NCI-H2029 (cell line): ENCODE measurements around the gene CDH11.

ENCODE experiments used
- DNase-seq: peaks from one replicate; lab custom pipeline; 2025; lab: John Stamatoyannopoulos, UW

CDH11 gene

DNA sequence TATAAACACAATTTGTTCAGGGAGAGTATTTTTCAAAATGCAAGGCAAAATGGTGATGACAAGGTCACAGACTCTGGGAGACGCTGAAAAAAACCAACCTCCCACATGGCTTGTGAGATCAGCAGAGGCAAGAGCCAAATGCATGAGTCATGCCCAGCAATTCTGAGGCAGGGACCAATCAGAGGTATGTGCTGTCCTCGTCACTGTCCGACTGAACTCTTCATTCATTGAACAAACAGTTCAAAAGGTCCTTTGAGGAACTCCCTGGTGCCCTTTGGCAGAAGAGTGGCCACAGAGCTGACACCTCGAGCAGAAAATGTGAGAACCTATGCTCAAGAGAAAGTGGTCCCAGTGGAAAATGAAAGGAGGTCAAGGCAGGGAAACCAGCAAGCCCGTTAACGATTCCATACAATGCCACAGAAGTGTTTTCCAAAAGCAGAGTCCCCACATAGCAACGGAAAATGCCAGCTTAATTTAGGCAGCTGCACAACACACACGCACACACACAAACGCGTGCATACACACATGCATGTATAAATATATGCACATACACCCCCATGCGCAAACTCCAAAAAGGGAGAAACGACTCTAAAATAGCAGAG, 50.9 kb downstream of the CDH11 start:
- no peak for DNase-seq

DNA sequence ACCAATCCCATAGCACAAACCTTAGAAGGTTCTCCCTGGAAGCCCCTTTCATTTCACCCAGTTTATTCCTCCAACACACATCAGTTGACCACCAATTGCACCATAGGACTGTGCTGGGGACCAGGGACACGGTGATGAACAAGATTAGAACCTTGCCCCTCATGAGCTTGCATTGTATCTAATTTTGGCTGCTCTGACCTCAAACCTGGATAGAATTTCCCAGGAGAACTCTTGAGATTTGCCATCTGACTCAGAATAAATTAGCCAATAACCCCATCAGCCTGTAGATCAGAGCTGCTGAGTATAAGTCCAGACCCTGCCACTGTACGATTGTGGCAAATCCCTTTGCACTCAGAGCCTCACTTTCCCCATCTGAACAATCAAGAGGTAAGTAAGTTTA, 52.1 kb downstream of the CDH11 start:
- DNase-seq: no peak

DNA sequence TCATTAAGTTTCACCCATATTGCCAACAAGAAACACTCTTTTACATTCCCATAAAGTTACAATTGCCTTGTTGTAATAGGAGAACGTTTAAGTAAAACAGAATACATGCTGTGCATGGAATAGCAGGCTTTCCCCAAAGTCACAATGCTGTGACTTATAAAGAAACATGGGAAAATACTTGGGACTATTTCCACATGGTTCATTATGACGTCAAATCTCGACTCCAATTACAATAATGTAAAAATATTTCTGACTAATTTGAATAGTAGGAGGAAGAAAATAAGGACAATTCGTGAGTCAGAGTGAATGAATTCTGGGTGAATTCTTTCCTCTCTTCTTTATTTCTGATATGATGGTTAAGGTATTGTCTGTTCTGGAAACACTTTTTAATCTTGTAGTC, 52.8 kb downstream of the CDH11 start:
- DNase-seq: no peak

DNA sequence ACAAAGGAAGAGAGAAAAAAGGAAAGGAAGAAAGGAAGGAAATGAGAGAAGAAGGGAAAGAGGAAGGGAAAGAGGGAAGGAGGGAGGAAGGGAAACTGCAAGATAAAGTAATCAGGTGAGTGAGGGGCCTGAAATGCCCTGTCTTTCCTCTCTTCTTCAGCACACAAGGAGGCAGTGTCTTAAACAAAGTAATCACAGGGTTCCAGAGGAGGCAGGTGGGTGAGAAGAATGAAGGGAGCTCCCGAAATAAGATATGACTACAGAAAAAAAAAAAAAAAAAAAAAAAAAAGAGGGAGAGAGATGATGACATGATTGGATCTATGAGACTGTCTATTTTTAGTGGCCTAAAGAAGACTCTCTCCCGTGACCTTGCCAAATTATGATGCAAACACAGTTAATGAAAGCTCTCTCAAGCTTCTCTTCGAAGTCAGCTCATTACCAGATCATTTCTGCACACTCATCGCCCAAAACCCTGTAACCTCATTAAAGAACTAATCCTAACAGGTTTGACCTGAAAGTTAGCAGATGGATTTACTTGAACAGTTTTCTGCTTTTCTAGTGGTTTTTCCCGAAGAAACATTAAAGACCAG, 53.6 kb downstream of the CDH11 start:
- no peak for DNase-seq

DNA sequence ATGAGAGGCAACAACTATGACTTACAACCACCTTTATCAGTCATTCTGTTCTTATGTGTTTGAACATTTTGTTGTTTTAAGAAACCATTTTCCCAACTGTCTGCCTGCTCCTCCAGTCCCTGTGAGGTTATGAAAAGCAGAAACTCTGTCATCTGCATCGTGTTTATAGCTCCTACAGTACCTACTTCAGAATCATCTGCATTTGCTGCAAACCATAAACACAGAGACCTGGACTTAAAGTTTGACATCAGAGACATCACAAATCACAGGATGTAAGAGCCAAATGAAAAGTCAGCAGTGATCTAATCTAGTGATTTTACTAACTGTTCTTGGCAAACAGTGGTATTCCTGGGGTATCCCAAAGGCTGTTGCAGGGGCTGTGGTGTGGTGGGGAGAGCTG, 55.2 kb downstream of the CDH11 start:
- DNase-seq: no peak

DNA sequence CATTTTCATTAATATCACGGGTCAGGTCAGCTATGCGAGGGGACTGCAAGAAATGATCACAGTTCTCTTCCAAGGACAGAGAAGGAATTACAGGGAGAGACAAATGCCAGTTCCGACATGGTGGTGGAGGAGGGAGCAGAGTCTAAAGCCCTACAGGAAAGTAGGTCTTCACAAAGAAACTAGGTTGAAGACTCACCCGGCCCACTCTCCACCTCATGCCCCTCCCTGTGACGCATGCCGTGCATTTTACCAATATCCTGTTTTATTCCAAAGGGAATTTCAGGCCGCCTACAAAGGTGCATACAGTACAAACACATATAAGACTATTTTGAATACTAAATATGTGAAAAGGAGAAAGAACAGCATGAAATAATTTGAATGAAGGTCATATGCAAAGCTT, 56.8 kb downstream of the CDH11 start:
- no peak for DNase-seq

DNA sequence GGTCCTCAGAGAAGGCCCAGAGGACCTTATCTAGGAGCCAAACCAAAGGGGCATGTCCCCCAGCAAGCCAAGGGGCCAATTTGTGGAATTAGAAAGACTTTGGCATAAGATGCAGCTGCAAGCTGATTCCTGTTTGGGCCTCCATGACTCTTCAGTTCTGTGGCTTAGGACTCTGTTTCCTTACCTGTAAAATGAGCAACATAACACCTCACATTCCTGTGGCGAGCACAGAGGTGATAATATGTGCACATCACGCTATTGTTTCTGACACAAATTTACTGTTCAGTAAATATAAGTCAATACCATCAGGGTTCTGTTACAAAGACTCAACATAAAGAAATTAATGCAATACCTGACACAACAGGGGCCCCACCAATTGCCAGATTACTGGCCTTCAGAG, 57.7 kb downstream of the CDH11 start:
- no peak for DNase-seq

DNA sequence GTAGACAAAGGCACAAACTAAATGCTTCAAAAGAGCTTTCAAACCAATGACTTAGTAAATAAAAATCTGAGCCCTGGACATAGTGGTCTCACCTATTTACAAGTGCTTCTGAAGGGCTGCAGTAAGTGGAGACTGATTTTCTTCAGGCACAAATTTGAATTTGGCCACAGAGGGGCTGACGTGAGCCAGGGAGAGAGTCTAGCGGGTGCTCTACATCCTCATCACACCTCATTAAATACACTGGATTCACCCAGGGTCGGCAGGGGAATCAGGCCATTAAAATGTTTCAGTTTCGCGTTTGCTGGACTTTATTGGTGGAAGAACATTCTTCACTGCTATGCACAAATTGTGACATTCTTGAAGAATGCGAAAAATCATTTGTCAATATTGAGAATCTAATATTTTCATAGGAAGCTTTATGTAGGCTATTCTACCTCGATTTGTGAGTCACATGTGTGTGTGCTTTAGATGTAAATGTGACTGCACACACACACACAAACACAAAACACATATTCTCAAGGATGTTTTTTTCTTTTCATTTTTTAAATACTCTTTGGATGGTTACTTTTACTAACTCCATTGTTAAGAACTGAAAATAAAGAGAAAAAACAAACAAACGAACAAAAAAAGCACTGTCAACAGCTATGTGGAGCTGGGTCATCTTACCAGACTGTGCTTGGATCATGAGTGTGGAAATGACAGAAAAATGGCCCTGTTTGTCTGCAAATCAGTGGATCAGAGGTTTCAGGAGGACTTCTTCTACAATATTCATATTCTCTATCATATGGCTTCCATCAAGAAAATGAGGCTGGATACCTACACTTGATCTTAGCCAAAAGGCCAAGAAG, 58.9 kb downstream of the CDH11 start:
- DNase-seq: no peak

DNA sequence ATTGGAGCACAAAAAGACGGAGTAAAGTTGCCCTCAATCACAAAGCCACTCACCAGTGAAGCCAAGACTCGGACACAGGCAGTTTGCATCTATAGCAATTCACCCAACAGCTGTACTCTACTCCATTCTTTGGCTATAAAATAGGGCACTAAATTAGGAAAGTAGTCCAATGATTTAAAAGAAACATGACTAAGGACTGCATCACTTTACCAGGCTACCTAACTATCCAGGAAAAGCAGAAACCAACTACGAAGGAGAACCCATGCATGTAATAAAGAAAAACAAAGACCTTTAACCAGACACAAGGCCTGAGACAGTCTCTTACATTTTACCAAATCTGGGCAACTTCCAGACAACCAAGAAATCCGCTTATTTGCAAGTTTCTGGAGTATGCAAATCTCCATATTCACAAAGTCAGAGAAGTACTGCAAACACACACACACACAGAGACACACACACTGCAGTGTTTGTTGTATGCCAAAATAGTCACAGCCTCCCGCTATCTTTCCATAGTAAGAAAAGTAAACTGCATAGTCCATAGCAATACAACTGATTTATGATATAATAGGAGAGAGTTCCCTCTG, 59.8 kb downstream of the CDH11 start:
- DNase-seq: no peak

DNA sequence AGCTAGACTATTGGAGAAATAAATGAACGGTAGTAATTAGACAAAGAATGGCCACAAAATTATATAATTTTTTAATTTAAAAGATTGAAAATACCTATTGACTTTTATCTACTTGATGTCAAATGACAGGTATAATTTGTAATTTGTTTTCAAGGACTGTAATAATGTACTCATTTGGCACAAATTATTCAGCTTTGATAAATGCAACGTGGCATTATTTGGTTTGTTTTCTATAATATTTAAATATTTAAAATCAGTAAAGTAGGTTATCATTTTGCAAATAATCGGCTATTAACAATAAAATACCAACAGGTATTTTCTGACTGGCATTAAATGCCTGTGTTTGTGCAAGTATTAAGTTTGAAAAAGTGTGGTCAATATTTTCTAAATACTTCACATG, 60.6 kb downstream of the CDH11 start:
- DNase-seq: no peak

DNA sequence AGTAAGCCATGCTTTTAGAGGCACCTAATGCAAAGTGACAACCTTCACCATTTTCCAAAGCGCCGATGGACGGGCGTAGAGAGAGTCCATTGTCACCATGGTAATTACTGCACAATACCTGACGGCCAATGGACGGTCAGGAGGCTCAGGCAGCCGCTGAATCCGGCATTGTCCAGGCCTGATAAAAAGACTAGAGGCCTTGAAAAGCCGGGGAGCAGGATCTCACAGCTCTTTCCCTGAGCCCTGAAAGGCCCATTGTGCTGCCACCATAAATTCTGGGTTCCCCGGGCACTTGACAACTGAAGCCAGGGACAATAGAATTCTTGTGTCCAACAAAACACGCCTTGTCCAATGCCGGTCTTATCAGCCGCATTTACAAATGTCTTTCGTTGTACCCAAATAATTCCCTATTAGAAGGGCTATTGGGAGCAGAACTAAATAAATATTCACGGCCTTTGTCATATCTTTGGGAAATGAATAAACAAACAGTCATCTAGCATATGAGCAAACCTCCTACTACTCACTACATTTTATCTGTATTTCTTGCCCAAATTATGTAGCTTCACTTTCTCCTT, 62.4 kb downstream of the CDH11 start:
- DNase-seq: no peak

DNA sequence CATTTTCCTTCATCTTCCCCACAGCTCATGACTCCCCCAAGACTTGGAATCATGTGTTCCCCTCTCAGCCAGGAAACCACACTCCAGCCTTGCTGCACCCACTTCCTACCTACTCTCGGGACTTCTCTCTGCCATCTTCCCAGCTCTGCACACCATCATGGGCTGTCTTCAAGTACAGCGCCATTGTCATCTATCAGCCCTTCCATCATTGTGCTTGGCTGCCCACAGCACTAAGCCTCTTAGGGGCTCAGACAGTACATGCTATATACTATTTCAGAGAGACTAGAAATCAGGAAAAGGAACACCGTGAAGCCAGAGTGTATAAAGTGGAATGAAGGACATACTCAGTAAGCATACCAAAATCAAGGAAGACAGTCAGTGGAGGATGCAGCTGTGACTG, 64.7 kb downstream of the CDH11 start:
- DNase-seq: no peak

DNA sequence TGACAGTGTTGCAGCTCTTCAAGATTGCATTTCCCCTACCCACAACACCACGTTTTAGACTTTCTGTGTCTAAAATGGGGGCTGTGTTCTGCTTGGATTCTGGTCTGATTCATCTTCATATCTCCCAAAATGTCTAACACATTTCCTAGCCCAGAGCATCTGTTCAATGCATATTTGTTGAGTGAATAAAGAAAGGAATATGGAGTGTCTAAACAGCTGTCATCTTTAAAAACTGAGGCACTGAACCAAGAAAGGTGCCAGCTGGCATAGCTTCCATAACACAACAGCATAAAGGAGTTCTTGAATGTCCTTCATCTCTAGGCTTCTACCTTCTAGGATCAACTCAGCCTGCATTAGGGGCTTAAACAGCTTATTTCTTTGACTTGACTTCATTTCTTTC, 67.4 kb downstream of the CDH11 start:
- DNase-seq: no peak

DNA sequence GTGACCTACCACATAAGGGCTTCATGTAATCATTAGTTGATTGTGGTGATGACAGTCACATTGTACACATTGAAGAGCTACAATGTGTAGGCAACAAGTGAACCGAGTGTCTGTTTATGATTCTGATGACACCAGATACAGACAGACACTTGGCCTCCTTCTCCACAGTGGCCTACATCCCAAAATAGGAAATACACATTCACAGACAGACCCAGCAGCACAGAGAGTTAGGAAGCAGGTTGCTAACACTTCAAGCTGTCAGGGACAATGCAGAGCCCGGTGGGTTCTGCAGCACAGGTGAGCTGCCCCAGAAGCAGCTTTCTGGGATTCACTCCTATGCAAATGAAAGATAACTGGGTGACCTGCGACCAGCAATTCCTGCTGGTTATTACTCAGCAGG, 72.2 kb downstream of the CDH11 start:
- no peak for DNase-seq

DNA sequence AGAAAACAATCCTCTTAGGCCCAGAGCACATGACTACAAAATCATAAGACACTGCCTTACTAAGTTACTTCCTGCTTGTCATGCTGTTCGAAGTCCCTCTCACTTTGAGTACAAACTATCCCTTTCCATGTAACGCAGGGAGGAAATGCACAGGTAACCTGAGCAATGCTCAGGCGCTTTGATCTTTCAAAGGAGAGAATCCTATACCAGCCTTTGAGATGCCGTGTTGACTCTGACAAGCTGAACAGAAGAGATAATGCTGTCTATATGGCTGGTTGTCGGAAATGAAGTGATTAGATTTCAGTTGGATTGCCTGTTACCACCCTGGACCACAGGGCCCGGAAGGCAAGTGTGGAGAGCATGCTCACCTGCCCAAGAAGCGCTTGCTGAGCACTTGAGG, 75.9 kb downstream of the CDH11 start:
- DNase-seq: no peak

DNA sequence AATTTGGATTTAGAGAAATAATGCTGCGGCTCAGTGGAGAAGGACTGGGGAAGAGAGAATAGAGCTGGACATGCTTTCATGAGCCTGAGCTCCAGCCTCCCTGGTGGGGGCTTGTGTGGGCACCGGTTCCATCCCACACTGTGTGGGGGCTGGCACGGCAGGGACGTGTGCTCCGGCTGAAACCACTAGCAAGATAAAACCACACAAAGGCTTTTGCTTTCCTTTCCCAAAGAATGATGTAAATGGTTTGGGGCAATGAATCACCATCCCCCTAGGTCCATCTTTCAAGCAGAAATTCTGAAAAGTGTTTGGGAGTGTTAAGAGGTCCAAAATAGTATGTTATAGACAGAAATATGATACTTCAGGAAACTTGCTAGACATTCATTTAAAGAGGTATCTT, 77.0 kb downstream of the CDH11 start:
- DNase-seq: no peak

DNA sequence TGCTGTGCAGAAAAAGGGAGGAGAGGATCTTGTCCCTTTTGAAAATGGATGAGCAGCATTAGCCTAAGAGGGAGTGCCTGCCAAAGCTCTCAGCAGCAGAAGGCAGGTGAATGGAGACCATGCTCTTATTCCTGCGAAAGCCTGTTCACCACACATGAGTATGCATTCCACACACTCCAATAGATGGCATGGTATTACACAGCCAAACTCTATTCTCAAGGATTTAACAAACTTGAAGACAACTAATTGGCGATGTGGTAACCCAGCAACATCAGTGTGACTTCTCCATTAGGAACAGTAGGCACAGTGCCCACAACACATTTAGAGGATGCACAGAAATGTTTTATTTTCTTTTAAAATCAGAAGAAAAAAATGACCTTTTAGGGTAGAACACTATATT, 77.8 kb downstream of the CDH11 start:
- no peak for DNase-seq

DNA sequence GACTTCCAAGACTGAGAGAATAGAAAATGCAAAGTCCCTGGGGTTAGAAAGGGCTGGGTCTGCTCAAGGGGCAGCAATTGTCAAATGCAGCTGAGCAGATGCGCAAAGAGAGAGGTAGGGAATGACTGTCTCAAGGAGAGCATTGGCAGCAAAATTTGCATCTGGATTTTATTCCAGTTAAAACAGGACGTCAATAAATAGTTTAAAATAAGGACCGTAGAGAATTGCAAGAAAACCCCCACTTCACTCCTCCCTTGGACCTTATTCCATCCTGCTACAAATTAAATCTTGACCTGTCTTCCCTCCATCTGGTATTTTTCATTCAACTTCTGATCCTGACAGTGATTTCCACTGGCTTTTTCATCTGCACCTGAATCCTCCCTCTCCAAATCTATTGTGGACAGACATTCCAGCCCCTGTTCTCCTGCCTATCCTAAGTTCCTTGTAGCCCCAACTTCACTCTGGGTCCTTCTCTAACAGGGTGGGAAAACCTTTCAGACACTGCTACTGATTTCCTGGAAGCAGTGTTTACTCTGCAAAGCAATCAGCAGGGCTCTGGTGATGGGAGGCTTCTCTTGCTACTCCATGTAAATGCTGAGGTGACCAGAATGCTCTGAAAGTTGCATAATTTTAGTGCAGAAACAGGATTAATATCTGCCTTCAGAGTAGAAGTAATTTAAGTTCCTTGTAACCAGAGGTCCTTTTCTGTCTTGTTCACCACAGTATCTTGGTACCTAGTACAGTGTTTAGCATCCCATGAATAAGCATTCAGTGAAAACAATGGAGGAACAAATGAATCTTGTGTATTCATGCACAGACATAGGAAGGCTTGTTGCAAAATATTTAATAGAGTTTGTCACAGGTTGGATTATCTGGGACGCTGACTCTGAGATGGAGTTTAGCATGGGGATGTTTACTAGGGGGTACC, 79.2 kb downstream of the CDH11 start:
- no peak for DNase-seq

DNA sequence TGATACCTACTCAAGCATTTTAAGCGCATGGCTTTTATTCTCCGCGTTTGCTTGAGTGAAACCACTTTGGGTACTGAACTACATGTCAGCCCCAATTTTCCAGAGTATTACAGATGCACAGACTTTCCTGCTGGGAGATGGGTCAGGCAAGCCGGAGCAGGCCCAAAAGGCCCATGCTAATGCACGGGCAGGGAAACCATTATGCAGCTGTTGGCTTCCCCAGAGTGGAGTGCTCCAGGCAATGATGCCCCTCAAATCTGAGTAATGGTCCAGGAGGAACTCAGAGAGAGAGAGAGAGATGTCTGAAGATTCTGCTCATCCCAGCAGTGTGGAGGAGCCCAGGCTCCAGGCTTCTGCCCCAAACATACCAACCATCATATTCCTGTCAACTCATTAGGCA, 80.2 kb downstream of the CDH11 start:
- no peak for DNase-seq

DNA sequence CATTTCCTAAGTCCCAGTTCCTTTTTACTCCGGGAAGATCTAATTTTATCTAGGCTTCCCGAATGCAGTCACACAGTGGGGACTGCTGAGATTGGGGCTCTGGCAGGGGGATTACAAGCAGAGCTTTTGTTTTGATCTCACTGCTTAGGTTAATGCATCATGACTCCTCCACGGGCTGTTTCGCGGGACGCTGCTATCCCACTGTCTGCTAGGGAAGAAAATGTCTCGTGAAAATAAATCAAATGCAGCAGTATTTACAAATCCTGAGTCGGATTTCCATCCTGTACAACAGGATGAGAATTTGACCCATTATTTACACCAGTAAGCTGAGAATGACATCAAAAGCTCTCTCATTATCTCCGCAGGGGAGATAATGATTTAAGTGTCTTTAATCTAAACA, 83.8 kb downstream of the CDH11 start:
- no peak for DNase-seq

DNA sequence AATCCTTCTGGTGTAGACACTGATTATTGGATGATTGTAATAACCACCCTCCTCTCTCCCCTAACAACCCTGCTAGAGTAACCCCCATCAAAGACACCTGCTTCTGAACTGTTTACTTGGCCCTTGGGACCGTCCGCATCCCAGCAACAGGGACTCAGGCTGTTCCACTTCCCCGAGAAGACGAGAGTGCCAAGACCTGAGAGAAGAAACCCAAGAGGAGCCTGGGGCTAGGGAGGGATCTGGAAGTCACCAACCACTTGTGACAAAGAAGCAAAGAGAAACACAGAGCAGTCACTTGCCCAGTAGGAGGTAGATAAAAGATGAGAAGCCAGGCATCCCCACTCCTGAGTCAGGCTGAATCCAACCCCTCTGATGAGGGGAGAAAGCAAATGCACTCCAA, 84.3 kb downstream of the CDH11 start:
- DNase-seq: no peak

DNA sequence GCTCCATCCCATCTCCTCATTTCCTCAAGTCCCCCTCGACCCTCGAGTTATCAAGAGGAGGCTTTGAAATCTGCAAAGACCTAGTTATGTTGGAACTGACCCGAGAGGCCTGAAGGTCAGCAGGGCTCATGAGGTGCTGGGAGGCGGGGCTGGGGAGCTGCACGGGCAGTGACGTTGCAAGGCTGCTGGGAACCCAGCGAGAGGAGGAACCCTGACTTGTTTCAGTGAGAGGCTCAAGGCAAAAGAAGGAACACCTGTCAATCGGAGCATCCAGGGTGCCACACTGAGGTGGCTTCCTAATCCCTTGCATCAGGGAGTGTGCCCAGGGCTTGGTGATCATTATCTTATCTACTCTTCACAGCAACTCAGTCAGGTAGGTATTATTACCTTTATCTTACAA, 86.9 kb downstream of the CDH11 start:
- DNase-seq: no peak
